Tibial nerve (tissue), 4 donors: Measurements from ENCODE around the gene CXCL12. TPM values are rescaled to one million over a fixed set of nuclear protein-coding genes. Genes with fewer than 3 reads are reported as not detected.

ENCODE experiments used
- DNase-seq, 2 donors: peaks; one replicate each; pipeline ENCODE4 v3.0.0-alpha.2; 2019; ENCODE audit warnings: low spot score in 2 of 2
- H3K27ac ChIP-seq, 4 donors: fragments of 200-600 bp; sonication (generic) in 3 of 4; one replicate each; pipeline ENCODE4 v1.5.1; 2017 to 2019; ENCODE audit warnings: mild to moderate bottlenecking in 1 of 4
- H3K27me3 ChIP-seq, 2 donors: fragments of 200-600 bp; sonication (generic) in 1 of 2; one replicate each; pipeline versions ENCODE4 v1.5.1 to v1.6.0; 2017 to 2019
- H3K36me3 ChIP-seq, 3 donors: fragments of 200-600 bp; sonication (generic); one replicate each; pipeline ENCODE4 v1.5.1; 2018 to 2019
- H3K4me1 ChIP-seq, 4 donors: fragments of 200-600 bp; sonication (generic) in 3 of 4; one replicate each; pipeline ENCODE4 v1.5.1; 2017 to 2019
- H3K4me3 ChIP-seq, 4 donors: fragments of 200-600 bp; sonication (generic) in 3 of 4; one replicate each; pipeline ENCODE4 v1.5.1; 2017 to 2019; ENCODE audit warnings: mild to moderate bottlenecking in 1 of 4, moderate library complexity in 1 of 4
- H3K9me3 ChIP-seq, 4 donors: fragments of 200-600 bp; sonication (generic) in 3 of 4; one replicate each; pipeline ENCODE4 v1.5.1; 2017 to 2019
- CTCF ChIP-seq, 5 experiments: fragments of 200-600 bp in 3 of 5; fragments of 450-650 bp in 2 of 5; sonication (generic) in 3 of 5; IDR thresholded peaks; one replicate each; pipeline ENCODE4 v1.5.1; 2016 to 2019; ENCODE audit warnings: antibody characterized with exemption in 5 of 5, mild to moderate bottlenecking in 3 of 5, moderate library complexity in 2 of 5
- EP300 ChIP-seq, 2 donors: sonication (generic); formaldehyde crosslinking; IDR thresholded peaks; one replicate each; pipeline ENCODE4 v1.6.1; 2017; ENCODE audit warnings: antibody characterized with exemption in 2 of 2, mild to moderate bottlenecking in 1 of 2
- POLR2A ChIP-seq, 2 donors: fragments of 450-650 bp; IDR thresholded peaks; one replicate each; pipeline ENCODE4 v1.6.1; 2017; ENCODE audit warnings: antibody characterized with exemption in 2 of 2, mild to moderate bottlenecking in 2 of 2, moderate library complexity in 2 of 2
- WGBS, 2 donors: methylation state at CpG; one replicate each; pipeline ENCODE4 v1.1.5; 2018; 5-methylcytosine and 5-hydroxymethylcytosine counted together
- total RNA-seq, 4 donors: library from RNA; depleted of rRNA; stranded (reverse); fragments of >200 nt; gene quantifications; one replicate each; pipeline ENCODE4 v1.1.0, GENCODE V29; 2016

The CXCL12 gene
- total RNA-seq, 4 donors from 2014 or later, result 35.0 to 119 (median 86.4) TPM

- no peaks in the 10 kb centered on the region for H3K4me1 ChIP-seq
- TF ChIP-seq CTCF (IDR thresholded peaks at IDR 0.05), result no peak
- TF ChIP-seq POLR2A (IDR thresholded peaks at IDR 0.05), result no peak
- no peak for TF ChIP-seq EP300 (IDR thresholded peaks at IDR 0.05)
- no peaks in the 10 kb centered on the region for H3K36me3 ChIP-seq
- no peak overlapping the region for H3K27ac ChIP-seq
- no peaks in the 10 kb centered on the region for H3K9me3 ChIP-seq
- WGBS, 2 donors, result 74 to 79% methylated on average over 9 of the region's 9 CpGs
- no peaks in the 10 kb centered on the region for H3K27me3 ChIP-seq
- no peak overlapping the region for H3K4me3 ChIP-seq
- DNase-seq, result no peak
Observed at GRCh38 chr10:44335330-44336021, 49.4 kb downstream of the CXCL12 start.

GRCh38 chr10:44334621-44335184 is 50.2 kb downstream of the CXCL12 start:
- H3K27ac ChIP-seq, result no peak overlapping the region
- H3K4me1 ChIP-seq, result no peaks in the 10 kb centered on the region
- H3K4me3 ChIP-seq, result no peak overlapping the region
- no peaks in the 10 kb centered on the region for H3K9me3 ChIP-seq
- no peaks in the 10 kb centered on the region for H3K36me3 ChIP-seq
- DNase-seq, result peak in 1 of 2 donors; percentile 54
- no peaks in the 10 kb centered on the region for H3K27me3 ChIP-seq
- WGBS, 2 donors, result 66 to 83% methylated on average over 4 of the region's 4 CpGs
- TF ChIP-seq CTCF (IDR thresholded peaks at IDR 0.05) (no peak), EP300 (IDR thresholded peaks at IDR 0.05) (peak in 1 of 2 donors; percentile 40)

GRCh38 chr10:44334091-44334490 is 50.8 kb downstream of the CXCL12 start:
- WGBS, 2 donors, result 68 to 85% methylated on average over 6 of the region's 6 CpGs
- Histone ChIP-seq H3K4me1 (no peaks in the 10 kb centered on the region), H3K27ac (no peak overlapping the region), H3K36me3 (no peaks in the 10 kb centered on the region), H3K9me3 (no peaks in the 10 kb centered on the region), H3K27me3 (no peaks in the 10 kb centered on the region), H3K4me3 (no peak overlapping the region)
- no peak for TF ChIP-seq EP300 (IDR thresholded peaks at IDR 0.05)
- TF ChIP-seq CTCF (IDR thresholded peaks at IDR 0.05), result no peak
- no peak for TF ChIP-seq POLR2A (IDR thresholded peaks at IDR 0.05)
- DNase-seq, result no peak

- DNase-seq, result no peak
- H3K4me1 ChIP-seq, result no peaks in the 10 kb centered on the region
- no peak overlapping the region for H3K4me3 ChIP-seq
- TF ChIP-seq CTCF (IDR thresholded peaks at IDR 0.05) (no peak), POLR2A (IDR thresholded peaks at IDR 0.05) (no peak), EP300 (IDR thresholded peaks at IDR 0.05) (no peak)
- WGBS, 2 donors, result 90 to 93% methylated on average over 10 of the region's 10 CpGs
- H3K27me3 ChIP-seq, result no peaks in the 10 kb centered on the region
- H3K36me3 ChIP-seq, result no peaks in the 10 kb centered on the region
- H3K9me3 ChIP-seq, result no peaks in the 10 kb centered on the region
- H3K27ac ChIP-seq, result no peak overlapping the region
Observed at GRCh38 chr10:44333511-44333910, 51.4 kb downstream of the CXCL12 start.

- Histone ChIP-seq H3K9me3 (no peaks in the 10 kb centered on the region), H3K36me3 (no peaks in the 10 kb centered on the region), H3K27ac (no peak overlapping the region), H3K4me3 (no peak overlapping the region), H3K4me1 (no peaks in the 10 kb centered on the region), H3K27me3 (no peaks in the 10 kb centered on the region)
- TF ChIP-seq EP300 (IDR thresholded peaks at IDR 0.05), result no peak
- no peak for TF ChIP-seq CTCF (IDR thresholded peaks at IDR 0.05)
- no peak for TF ChIP-seq POLR2A (IDR thresholded peaks at IDR 0.05)
- no peak for DNase-seq
- WGBS, 2 donors, result 67 to 68% methylated on average over 7 of the region's 7 CpGs
Observed at GRCh38 chr10:44332465-44332864, 52.4 kb downstream of the CXCL12 start.
